SU-DHL-6 (cell line): ENCODE measurements around the gene CUTA.

Source experiments
- H2AFZ ChIP-seq: fragments of 200-600 bp; sonication (generic); 2 replicates; pipeline ENCODE4 v1.6.1; 2014; ENCODE audit warnings: low read depth, mild to moderate bottlenecking, moderate library complexity, mixed read lengths, antibody characterized with exemption, low read length; ENCODE audit not compliant: severe bottlenecking
- H3F3A ChIP-seq: fragments of 200-600 bp; shearing (Covaris generic); 2 replicates; pipeline ENCODE4 v1.6.0; 2016; ENCODE audit warnings: antibody characterized with exemption, mild to moderate bottlenecking; ENCODE audit not compliant: insufficient read depth
- H3K27ac ChIP-seq: fragments of 200-600 bp; sonication (generic); 2 replicates; pipeline ENCODE4 v1.5.1; 2016; ENCODE audit warnings: low read depth, mild to moderate bottlenecking, low read length, moderate library complexity, mixed read lengths
- H3K27me3 ChIP-seq: fragments of 200-600 bp; sonication (generic), shearing (Covaris generic); 2 replicates; pipeline ENCODE4 v1.6.0; 2014; ENCODE audit warnings: mild to moderate bottlenecking, low read length
- H3K36me3 ChIP-seq: fragments of 200-600 bp; sonication (generic); 2 replicates; pipeline ENCODE4 v1.6.1; 2014; ENCODE audit warnings: mild to moderate bottlenecking, low read length, mixed read lengths
- H3K4me2 ChIP-seq: fragments of 300-600, 200-600 bp; shearing (Covaris generic), sonication (generic); 2 replicates; pipeline ENCODE4 v1.6.0; 2014; ENCODE audit warnings: low read length, low read depth, mild to moderate bottlenecking; ENCODE audit not compliant: poor library complexity, severe bottlenecking
- H3K4me3 ChIP-seq: fragments of 200-600 bp; sonication (generic); 2 replicates; pipeline ENCODE4 v1.5.1; 2014; ENCODE audit warnings: antibody characterized with exemption, low read length, mild to moderate bottlenecking, mixed read lengths; ENCODE audit not compliant: insufficient read depth, poor library complexity, severe bottlenecking
- H3K79me2 ChIP-seq: fragments of 200-600 bp; sonication (generic); 2 replicates; pipeline ENCODE4 v1.6.1; 2014; ENCODE audit warnings: mild to moderate bottlenecking, low read length, moderate library complexity; ENCODE audit not compliant: insufficient read depth
- H3K9ac ChIP-seq: fragments of 200-600 bp; sonication (generic); 2 replicates; pipeline ENCODE4 v1.7.0; 2014; ENCODE audit warnings: mild to moderate bottlenecking, low read length
- H3K9me2 ChIP-seq: fragments of 200-600 bp; sonication (generic); replicated peaks from 2 replicates; pipeline ENCODE4 v1.6.1; 2014; ENCODE audit warnings: low read length; ENCODE audit not compliant: insufficient read depth
- H3K9me3 ChIP-seq: fragments of 200-600 bp; sonication (generic); 2 replicates; pipeline ENCODE4 v1.6.1; 2014; ENCODE audit warnings: low read length, mixed read lengths; ENCODE audit not compliant: insufficient read depth
- H4K20me1 ChIP-seq: fragments of 200-600 bp; sonication (generic); 2 replicates; pipeline ENCODE4 v1.6.1; 2014; ENCODE audit warnings: low read depth, mild to moderate bottlenecking, antibody characterized with exemption, low read length, moderate library complexity, mixed read lengths
- EZH2phosphoT487 ChIP-seq: fragments of 200-600 bp; sonication (generic), shearing (Covaris generic); conservative IDR thresholded peaks from 2 replicates; pipeline ENCODE4 v1.6.1; 2018; ENCODE audit warnings: mild to moderate bottlenecking, antibody characterized with exemption, low read length, moderate library complexity, mixed read lengths
- TF ChIP-seq, protein P1 (sequence below): fragments of 200-600 bp; sonication (generic); IDR thresholded peaks from one replicate; pipeline ENCODE4 v1.5.1; 2017; ENCODE audit warnings: antibody characterized with exemption, mild to moderate bottlenecking, low read length, moderate library complexity; ENCODE audit not compliant: insufficient read depth, poor library complexity, severe bottlenecking

The CUTA gene

DNA sequence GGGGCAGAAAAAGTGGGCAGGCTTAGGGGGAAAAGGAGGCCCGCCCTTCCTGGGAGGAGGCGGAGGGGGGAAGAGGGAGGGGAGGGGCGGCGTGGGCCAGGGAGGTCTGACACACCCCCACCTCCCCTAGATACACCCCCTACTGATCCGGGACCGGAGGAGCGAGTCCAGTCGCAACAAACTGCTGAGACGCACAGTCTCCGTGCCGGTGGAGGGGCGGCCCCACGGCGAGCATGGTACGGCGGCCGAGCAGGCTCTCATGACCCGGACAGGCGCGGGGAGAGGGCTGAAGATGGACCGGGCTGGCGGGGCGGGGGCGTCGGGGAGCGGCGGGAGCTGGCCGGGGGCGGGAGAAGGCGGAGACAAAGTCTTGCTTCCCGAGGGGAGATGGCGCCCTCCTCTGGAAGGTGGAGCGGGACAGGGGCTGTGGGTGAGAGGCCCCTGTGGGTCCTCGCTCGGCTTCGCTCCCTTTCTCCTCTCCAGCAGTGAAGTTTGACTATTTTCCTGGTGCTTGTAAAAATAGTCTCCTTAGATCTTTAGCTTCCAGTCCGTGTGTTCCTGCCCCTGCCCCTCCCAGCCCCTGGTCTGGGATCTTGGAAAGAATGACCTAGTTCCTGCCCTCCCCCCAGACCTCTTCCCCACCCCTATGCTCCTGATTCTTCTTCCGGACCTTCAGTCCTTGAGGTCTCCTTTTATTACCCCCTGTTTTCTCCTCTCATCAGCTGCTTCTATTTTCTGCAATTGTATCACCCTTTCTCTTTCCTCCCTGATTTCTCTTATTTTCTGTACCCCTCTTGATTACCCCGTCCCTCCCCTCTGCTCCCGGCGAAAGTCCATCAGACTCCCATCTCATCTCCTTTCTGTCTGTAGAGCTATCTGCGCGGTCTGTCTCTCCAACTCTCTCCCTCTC is 8.0 kb upstream of the CUTA start:
- no peaks in the 10 kb centered on the region for H3K9me2 ChIP-seq
- H3K9ac ChIP-seq: peak overlapping the region; percentile 65
- peak overlapping the region; percentile 35 for H2AFZ ChIP-seq
- H3F3A ChIP-seq: peaks cover 27% of the 10 kb centered on the region
- no peaks in the 10 kb centered on the region for H4K20me1 ChIP-seq
- no peaks in the 10 kb centered on the region for H3K36me3 ChIP-seq
- TF ChIP-seq, protein P1, sequence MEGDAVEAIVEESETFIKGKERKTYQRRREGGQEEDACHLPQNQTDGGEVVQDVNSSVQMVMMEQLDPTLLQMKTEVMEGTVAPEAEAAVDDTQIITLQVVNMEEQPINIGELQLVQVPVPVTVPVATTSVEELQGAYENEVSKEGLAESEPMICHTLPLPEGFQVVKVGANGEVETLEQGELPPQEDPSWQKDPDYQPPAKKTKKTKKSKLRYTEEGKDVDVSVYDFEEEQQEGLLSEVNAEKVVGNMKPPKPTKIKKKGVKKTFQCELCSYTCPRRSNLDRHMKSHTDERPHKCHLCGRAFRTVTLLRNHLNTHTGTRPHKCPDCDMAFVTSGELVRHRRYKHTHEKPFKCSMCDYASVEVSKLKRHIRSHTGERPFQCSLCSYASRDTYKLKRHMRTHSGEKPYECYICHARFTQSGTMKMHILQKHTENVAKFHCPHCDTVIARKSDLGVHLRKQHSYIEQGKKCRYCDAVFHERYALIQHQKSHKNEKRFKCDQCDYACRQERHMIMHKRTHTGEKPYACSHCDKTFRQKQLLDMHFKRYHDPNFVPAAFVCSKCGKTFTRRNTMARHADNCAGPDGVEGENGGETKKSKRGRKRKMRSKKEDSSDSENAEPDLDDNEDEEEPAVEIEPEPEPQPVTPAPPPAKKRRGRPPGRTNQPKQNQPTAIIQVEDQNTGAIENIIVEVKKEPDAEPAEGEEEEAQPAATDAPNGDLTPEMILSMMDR: peak; percentile 60
- TF ChIP-seq EZH2phosphoT487: no peak
- H3K4me3 ChIP-seq: peak overlapping the region; percentile 58
- H3K4me2 ChIP-seq: peak overlapping the region; percentile 72
- no peaks in the 10 kb centered on the region for H3K79me2 ChIP-seq
- H3K27me3 ChIP-seq: peaks cover 6% of the 10 kb centered on the region; the same call in 1 of the 2 replicates
- peak overlapping the region; percentile 2; the same call in 1 of the 2 replicates for H3K27ac ChIP-seq
- H3K9me3 ChIP-seq: no peaks in the 10 kb centered on the region

DNA sequence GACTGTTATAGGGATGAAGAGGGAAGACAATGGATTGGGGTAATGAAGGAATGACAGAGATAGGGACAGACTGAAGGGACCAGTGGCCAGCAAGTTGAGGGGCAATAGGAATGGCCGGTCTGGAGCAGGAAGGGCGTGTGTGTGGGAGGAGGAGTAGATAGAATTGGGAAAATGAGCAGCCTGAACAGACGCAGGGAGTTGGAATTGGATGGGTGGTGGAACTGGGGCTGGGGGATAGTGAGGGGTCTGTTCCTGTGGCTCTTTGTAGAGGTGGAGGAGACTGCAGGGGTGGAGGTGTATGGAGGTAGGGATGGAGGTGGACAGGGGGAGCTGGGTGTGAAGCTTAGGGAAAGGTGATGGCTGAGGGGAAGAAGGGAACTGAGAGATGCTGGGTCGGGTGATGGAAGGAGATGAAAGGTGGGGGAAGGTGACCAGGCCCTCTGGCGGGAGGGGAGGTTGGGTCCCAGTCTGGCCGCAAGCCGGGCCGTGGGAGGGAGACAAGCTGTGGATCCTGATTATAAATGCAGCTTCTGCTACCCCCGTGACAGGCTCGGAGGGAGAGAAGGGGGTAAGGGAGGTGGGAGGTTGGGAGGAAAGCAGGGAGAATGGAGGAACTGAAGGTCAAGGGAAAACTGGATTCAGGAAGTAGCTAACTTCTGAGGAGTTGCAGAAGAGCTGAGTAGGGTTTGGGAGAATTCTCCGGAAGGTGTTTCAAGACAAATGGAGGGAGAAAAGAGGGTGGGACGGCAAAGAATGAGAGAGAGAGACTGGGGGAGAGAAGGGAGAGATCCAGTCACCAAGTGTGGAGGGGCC is 7.2 kb upstream of the CUTA start:
- peak overlapping the region; percentile 2; the same call in 1 of the 2 replicates for H3K27ac ChIP-seq
- no peaks in the 10 kb centered on the region for H3K36me3 ChIP-seq
- no peaks in the 10 kb centered on the region for H3K79me2 ChIP-seq
- no peaks in the 10 kb centered on the region for H3K9me2 ChIP-seq
- peak overlapping the region; percentile 58 for H3K4me3 ChIP-seq
- no peaks in the 10 kb centered on the region for H3K9me3 ChIP-seq
- peak overlapping the region; percentile 35 for H2AFZ ChIP-seq
- peak overlapping the region; percentile 65 for H3K9ac ChIP-seq
- peaks cover 26% of the 10 kb centered on the region for H3F3A ChIP-seq
- H3K4me2 ChIP-seq: peak overlapping the region; percentile 72
- no peaks in the 10 kb centered on the region for H4K20me1 ChIP-seq
- peaks cover 6% of the 10 kb centered on the region; the same call in 1 of the 2 replicates for H3K27me3 ChIP-seq
- TF ChIP-seq EZH2phosphoT487: no peak
- TF ChIP-seq, protein P1: no peak

DNA sequence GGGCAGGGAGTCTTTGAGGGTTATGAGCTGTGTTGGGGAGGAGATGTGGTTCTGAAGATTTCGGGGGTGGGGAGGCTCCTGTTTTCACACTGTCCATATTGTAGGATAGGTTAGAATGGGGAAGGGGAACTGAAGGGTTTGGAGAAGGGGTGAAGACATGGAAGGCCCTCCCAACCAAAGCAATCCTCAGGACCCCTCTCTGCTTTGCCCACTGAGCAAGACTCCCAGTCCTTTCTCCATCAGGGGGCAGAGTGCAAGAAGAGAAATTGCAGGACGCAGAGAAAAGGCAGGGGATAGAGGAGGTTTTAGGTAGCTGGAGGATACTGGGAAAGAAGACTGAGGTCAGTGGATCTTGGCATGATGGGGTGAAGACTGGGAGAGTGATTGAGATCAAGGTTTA is 5.9 kb upstream of the CUTA start:
- no peaks in the 10 kb centered on the region for H4K20me1 ChIP-seq
- peaks cover 13% of the 10 kb centered on the region for H3F3A ChIP-seq
- no peak overlapping the region for H3K4me2 ChIP-seq
- no peak overlapping the region for H2AFZ ChIP-seq
- H3K79me2 ChIP-seq: no peaks in the 10 kb centered on the region
- H3K27ac ChIP-seq: no peak overlapping the region
- TF ChIP-seq EZH2phosphoT487: no peak
- TF ChIP-seq, protein P1: no peak
- H3K4me3 ChIP-seq: no peak overlapping the region
- H3K9ac ChIP-seq: no peak overlapping the region
- peaks cover 6% of the 10 kb centered on the region; the same call in 1 of the 2 replicates for H3K27me3 ChIP-seq
- no peaks in the 10 kb centered on the region for H3K36me3 ChIP-seq
- no peaks in the 10 kb centered on the region for H3K9me2 ChIP-seq
- H3K9me3 ChIP-seq: no peaks in the 10 kb centered on the region
